ENCODE measurements around the gene FAM200A.
A peak's percentile ranks its signal among the peaks of the same experiment; 100 is the strongest.

Gene FAM200A

DNA sequence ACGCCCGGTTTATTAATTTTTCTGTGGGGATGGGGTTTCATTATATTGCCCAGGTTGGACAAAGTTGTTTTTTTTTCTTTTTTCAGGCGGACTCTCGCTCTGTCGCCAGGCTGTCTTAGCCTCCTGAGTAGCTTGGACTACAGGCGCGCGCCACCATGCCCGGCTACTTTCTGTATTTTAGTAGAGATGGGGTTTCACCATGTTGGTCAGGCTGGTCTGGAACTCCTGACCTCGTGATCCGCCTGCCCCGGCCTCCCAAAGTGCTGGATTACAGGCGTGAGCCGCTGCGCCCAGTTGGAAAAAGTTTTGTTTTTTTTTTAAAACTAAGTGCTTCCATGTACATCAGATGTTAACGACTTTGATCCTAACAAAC is 51.3 kb downstream of the FAM200A start:
- TF ChIP-seq, protein P1, sequence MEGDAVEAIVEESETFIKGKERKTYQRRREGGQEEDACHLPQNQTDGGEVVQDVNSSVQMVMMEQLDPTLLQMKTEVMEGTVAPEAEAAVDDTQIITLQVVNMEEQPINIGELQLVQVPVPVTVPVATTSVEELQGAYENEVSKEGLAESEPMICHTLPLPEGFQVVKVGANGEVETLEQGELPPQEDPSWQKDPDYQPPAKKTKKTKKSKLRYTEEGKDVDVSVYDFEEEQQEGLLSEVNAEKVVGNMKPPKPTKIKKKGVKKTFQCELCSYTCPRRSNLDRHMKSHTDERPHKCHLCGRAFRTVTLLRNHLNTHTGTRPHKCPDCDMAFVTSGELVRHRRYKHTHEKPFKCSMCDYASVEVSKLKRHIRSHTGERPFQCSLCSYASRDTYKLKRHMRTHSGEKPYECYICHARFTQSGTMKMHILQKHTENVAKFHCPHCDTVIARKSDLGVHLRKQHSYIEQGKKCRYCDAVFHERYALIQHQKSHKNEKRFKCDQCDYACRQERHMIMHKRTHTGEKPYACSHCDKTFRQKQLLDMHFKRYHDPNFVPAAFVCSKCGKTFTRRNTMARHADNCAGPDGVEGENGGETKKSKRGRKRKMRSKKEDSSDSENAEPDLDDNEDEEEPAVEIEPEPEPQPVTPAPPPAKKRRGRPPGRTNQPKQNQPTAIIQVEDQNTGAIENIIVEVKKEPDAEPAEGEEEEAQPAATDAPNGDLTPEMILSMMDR (IDR thresholded peaks at IDR 0.05; ENCODE audit: borderline replicate concordance, insufficient read depth, low read depth, low read length): no peak
- peak overlapping the region; percentile 93 for H3K4me3 ChIP-seq (ENCODE audit: low read depth, low read length)

DNA sequence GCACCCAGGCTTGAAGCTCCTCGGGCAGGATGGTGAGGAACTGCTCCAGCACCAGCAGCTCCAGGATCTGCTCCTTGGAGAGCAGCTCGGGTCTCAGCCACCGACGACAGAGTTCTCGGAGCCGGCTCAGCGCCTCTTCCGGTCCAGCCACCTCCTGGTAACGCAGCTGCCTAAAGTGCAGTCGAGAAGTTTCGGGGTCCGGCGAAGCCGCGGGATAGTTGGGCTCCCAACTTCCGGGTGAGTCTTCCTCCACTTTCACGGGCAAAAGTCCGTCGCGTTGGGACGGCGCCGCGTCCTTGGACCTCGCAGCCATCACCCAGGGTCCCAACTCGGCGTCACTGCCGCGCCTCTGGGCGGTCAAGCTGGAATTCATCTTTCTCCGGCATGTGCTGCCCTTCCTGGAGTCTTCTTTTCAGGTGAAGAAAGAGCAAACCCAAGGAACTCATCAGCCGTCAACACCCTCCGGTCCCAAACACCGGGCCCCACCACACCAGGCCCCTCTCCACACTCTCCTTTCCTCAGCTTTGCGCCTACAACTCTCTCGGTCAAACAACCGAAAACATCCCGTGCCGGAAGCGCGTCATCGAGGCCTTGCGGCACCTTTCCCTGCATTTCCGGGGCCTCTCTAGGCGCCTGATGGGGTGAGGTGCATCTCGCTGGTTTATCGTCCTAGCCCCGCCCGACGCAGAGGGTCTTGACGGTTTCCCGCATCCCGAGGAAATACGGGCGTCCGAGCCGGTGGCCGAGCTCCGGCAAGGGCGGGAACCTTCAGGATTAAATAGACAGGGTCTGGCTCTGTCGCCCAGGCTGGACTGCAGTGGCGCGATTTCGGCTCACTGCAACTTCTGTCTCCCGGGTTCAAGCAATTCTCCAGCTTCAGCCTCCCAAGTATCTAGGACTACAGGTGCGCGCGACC is 51.9 kb downstream of the FAM200A start, which contains the start of gene ZNF394:
ZNF394 (minus strand) TSS at position 561 of the 916 bp plus-strand sequence; CDS start at position 373, 188 bp downstream.
- H3K4me3 ChIP-seq (ENCODE audit: low read depth, low read length): peak within 1 kb of the TSS; percentile 93
- TF ChIP-seq, protein P1 (IDR thresholded peaks at IDR 0.05; ENCODE audit: borderline replicate concordance, insufficient read depth, low read depth, low read length): no peak

DNA sequence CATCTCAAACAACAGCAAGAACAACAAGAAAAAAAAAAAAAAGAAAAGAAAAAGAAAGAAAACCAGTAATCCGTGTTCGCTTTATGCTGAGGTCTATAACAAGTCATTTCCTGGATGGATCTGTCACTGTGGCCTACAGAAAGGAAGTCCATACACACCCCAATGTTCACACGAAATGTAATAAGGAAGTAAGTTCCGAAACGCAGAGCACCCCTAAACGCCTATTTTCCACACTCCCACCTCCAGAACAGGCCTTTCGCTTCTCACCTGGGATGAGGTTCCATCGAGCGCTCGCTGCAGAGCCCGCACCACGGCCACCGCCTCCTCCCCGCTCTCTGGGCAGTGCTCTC is 52.6 kb downstream of the FAM200A start:
- peak overlapping the region; percentile 93 for H3K4me3 ChIP-seq (ENCODE audit: low read depth, low read length)
- TF ChIP-seq, protein P1 (IDR thresholded peaks at IDR 0.05; ENCODE audit: borderline replicate concordance, insufficient read depth, low read depth, low read length): no peak

DNA sequence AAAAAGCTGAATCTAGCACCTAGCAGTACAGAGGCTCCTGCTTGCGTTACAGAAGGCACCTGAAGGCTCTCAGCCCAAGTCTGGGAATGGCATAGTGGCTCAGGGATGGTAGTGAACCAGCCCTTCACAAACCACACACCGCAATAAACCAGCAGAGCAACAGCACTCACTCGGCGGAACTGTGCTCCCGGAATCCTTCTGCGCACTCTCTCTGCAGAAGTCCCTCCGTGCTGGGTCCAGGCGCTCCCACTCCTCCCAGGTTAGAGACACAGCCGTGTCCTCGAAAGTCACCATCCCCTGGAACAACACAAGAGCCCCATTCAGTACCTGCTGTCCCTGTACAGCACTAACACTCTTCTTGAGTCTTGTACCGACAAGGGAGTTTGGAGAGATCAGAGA is 53.4 kb downstream of the FAM200A start:
- H3K4me3 ChIP-seq (ENCODE audit: low read depth, low read length): peak overlapping the region; percentile 93
- TF ChIP-seq, protein P1 (IDR thresholded peaks at IDR 0.05; ENCODE audit: borderline replicate concordance, insufficient read depth, low read depth, low read length): no peak

DNA sequence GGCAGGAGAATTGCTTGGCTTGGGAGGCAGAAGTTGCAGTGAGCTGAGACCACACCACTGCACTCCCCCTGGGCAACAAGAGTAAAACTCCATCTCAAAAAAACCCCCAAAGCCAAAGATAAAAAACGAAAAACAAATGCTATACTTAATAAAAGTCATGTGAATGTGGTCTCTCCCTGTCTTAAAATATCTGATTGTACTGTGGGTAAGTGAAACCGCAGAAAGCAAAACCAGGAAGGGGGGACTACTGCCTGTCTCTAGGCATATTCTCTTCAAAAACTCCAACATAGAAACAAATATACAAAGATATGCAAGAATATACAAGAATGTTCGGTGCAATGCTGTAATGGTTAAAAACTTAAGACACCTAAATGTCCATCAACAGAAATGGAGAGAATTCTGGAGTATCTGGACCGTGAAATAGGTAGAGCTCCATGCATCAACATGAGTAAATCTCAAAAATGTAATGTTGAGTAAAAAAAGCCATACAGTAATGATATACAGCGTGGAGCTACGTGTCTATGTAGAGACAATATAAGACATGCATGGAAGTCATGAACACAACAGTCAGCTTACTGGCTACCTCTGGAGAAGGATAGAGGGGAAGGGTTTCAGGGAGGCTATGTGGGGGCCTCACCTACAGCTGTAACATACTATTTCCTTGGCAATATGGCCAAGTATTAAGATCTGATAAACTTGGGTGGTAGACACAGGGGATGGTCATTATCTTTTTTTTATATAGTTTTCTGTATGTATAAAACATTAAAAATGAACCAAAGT is 54.0 kb downstream of the FAM200A start:
- peak overlapping the region; percentile 93 for H3K4me3 ChIP-seq (ENCODE audit: low read depth, low read length)
- TF ChIP-seq, protein P1 (IDR thresholded peaks at IDR 0.05; ENCODE audit: borderline replicate concordance, insufficient read depth, low read depth, low read length): no peak
